GM12875 (cell line): ENCODE data around the gene GNAO1.

ENCODE experiments used
- H3K4me3 ChIP-seq: one replicate; pipeline ENCODE4 v1.5.1; 2011; ENCODE audit warnings: low read depth, low read length, control low read depth
- CTCF ChIP-seq: IDR thresholded peaks from 2 replicates; pipeline ENCODE4 v1.5.1; 2011; ENCODE audit warnings: low read depth, mild to moderate bottlenecking, control low read depth, inconsistent platforms, low read length, moderate library complexity, borderline replicate concordance; ENCODE audit not compliant: insufficient read depth

Gene GNAO1

GRCh38 chr16:56269281-56269680, 78.0 kb downstream of the GNAO1 start:
- H3K4me3 ChIP-seq, result no peak overlapping the region
- no peak for TF ChIP-seq CTCF

GRCh38 chr16:56269811-56270684, 78.8 kb downstream of the GNAO1 start:
- H3K4me3 ChIP-seq, result no peak overlapping the region

GRCh38 chr16:56270828-56271227, 79.5 kb downstream of the GNAO1 start:
- no peak overlapping the region for H3K4me3 ChIP-seq
- no peak for TF ChIP-seq CTCF

More at GRCh38 chr16:56269811-56270684, 78.8 kb downstream of the GNAO1 start:
- TF ChIP-seq CTCF, result no peak

GRCh38 chr16:56272583-56272894, 81.2 kb downstream of the GNAO1 start:
- H3K4me3 ChIP-seq, result no peak overlapping the region
- no peak for TF ChIP-seq CTCF

GRCh38 chr16:56273615-56274014, 82.3 kb downstream of the GNAO1 start:
- TF ChIP-seq CTCF, result no peak
- no peak overlapping the region for H3K4me3 ChIP-seq

GRCh38 chr16:56274369-56274768, 83.1 kb downstream of the GNAO1 start:
- no peak for TF ChIP-seq CTCF
- H3K4me3 ChIP-seq, result no peak overlapping the region

- H3K4me3 ChIP-seq, result no peak overlapping the region
- no peak for TF ChIP-seq CTCF
Observed at GRCh38 chr16:56275076-56275475, 83.8 kb downstream of the GNAO1 start.
